Astrocyte (in vitro differentiated cells and primary cell): Measurements from ENCODE around the gene RNF150. TPM values are rescaled to one million over a fixed set of nuclear protein-coding genes. Genes with fewer than 3 reads are reported as not detected.

Experiments used
- DNase-seq: peaks from one replicate; pipeline ENCODE4 v3.0.0-alpha.2; 2010; ENCODE audit warnings: low read depth
- FAIRE-seq: peaks from 2 replicates; lab custom pipeline; 2011; peaks lifted over from hg19 to GRCh38; lab: Jason Lieb, UNC
- H2AFZ ChIP-seq: 2 replicates; pipeline ENCODE4 v1.6.0; 2012; ENCODE audit warnings: low read depth, low read length, inconsistent platforms
- H3K27ac ChIP-seq: 2 replicates; pipeline ENCODE4 v1.5.1; 2011; ENCODE audit warnings: low read depth, low read length, inconsistent platforms
- H3K27me3 ChIP-seq: 2 replicates; pipeline ENCODE4 v1.6.0; 2011; ENCODE audit warnings: low read length, inconsistent platforms; ENCODE audit not compliant: insufficient read depth
- H3K36me3 ChIP-seq: 2 replicates; pipeline ENCODE4 v1.5.1; 2011; ENCODE audit warnings: low read length, inconsistent platforms; ENCODE audit not compliant: insufficient read depth
- H3K4me1 ChIP-seq: 2 replicates; pipeline ENCODE4 v1.5.1; 2011; ENCODE audit warnings: low read length, inconsistent platforms; ENCODE audit not compliant: insufficient read depth
- H3K4me2 ChIP-seq: 2 replicates; pipeline ENCODE4 v1.6.0; 2012; ENCODE audit warnings: low read length, inconsistent platforms
- H3K4me3 ChIP-seq: 2 replicates; pipeline ENCODE4 v1.5.1; 2011; ENCODE audit warnings: low read depth, mild to moderate bottlenecking, low read length, inconsistent platforms; ENCODE audit not compliant: insufficient read depth
- H3K79me2 ChIP-seq: 2 replicates; pipeline ENCODE4 v1.6.0; 2012; ENCODE audit warnings: mild to moderate bottlenecking, low read length, inconsistent platforms; ENCODE audit not compliant: insufficient read depth
- H3K9ac ChIP-seq: 2 replicates; pipeline ENCODE4 v1.6.0; 2012; ENCODE audit warnings: mild to moderate bottlenecking, low read length, inconsistent platforms
- H3K9me3 ChIP-seq: 2 replicates; pipeline ENCODE4 v1.5.1; 2012; ENCODE audit warnings: low read depth, mild to moderate bottlenecking, low read length, inconsistent platforms; ENCODE audit not compliant: insufficient read depth
- H4K20me1 ChIP-seq: 2 replicates; pipeline ENCODE4 v1.6.0; 2012; ENCODE audit warnings: low read length, inconsistent platforms; ENCODE audit not compliant: insufficient read depth
- H3K27ac Mint-ChIP-seq: one replicate; pipeline ENCODE4 v1.8.0; 2021; ENCODE audit warnings: mild to moderate bottlenecking, mixed read lengths; ENCODE audit not compliant: unreplicated experiment
- H3K27me3 Mint-ChIP-seq: one replicate; pipeline ENCODE4 v1.8.0; 2021; ENCODE audit warnings: low read depth, mixed read lengths; ENCODE audit not compliant: unreplicated experiment
- H3K36me3 Mint-ChIP-seq: one replicate; pipeline ENCODE4 v1.8.0; 2021; ENCODE audit warnings: low read depth, mixed read lengths; ENCODE audit not compliant: unreplicated experiment
- H3K4me1 Mint-ChIP-seq: one replicate; pipeline ENCODE4 v1.8.0; 2021; ENCODE audit warnings: low read depth, mixed read lengths; ENCODE audit not compliant: unreplicated experiment
- H3K4me3 Mint-ChIP-seq: one replicate; pipeline ENCODE4 v1.8.0; 2021; ENCODE audit warnings: mild to moderate bottlenecking, moderate library complexity, mixed read lengths; ENCODE audit not compliant: unreplicated experiment
- H3K9me3 Mint-ChIP-seq: one replicate; pipeline ENCODE4 v1.8.0; 2021; ENCODE audit warnings: mild to moderate bottlenecking, mixed read lengths; ENCODE audit not compliant: unreplicated experiment
- CTCF ChIP-seq: IDR thresholded peaks from 2 replicates; pipeline ENCODE4 v1.5.1; 2011; ENCODE audit warnings: low read depth, mild to moderate bottlenecking, inconsistent platforms, low read length, moderate library complexity; ENCODE audit not compliant: insufficient read depth
- EZH2 ChIP-seq: IDR thresholded peaks from 2 replicates; pipeline ENCODE4 v1.6.1; 2012; ENCODE audit warnings: mild to moderate bottlenecking, low read length, inconsistent platforms; ENCODE audit not compliant: insufficient read depth
- total RNA-seq: library from RNA; stranded (reverse); gene quantifications from 2 replicates; pipeline ENCODE4 v1.2.1, GENCODE V29; 2021

The RNF150 gene
- total RNA-seq, 1 donor from 2014 or later = 5.2 TPM

GRCh38 chr4:141013899-141014298, 119.4 kb downstream of the RNF150 start:
- H4K20me1 ChIP-seq = no peaks in the 10 kb centered on the region
- DNase-seq (no peak), FAIRE-seq (no peak)
- H3K4me1 Mint-ChIP-seq = no peaks in the 10 kb centered on the region
- H3K27me3 ChIP-seq = no peaks in the 10 kb centered on the region
- no peaks in the 10 kb centered on the region for H3K9me3 Mint-ChIP-seq
- no peaks in the 10 kb centered on the region for H3K9me3 ChIP-seq
- H3K36me3 ChIP-seq = no peaks in the 10 kb centered on the region
- H3K27ac ChIP-seq = no peak overlapping the region
- TF ChIP-seq CTCF (no peak), EZH2 (no peak)
- no peak overlapping the region for H3K4me2 ChIP-seq
- H3K27ac Mint-ChIP-seq = no peak overlapping the region
- H3K9ac ChIP-seq = no peak overlapping the region
- H3K4me3 Mint-ChIP-seq = no peak overlapping the region
- H2AFZ ChIP-seq = no peak overlapping the region
- no peak overlapping the region for H3K4me3 ChIP-seq
- no peaks in the 10 kb centered on the region for H3K79me2 ChIP-seq
- H3K27me3 Mint-ChIP-seq = no peaks in the 10 kb centered on the region
- no peaks in the 10 kb centered on the region for H3K36me3 Mint-ChIP-seq
- H3K4me1 ChIP-seq = no peaks in the 10 kb centered on the region

- Histone ChIP-seq H3K27me3 (no peaks in the 10 kb centered on the region), H2AFZ (no peak overlapping the region), H3K9me3 (no peaks in the 10 kb centered on the region), H3K27ac (no peak overlapping the region), H3K4me2 (no peak overlapping the region), H3K4me1 (no peaks in the 10 kb centered on the region), H4K20me1 (no peaks in the 10 kb centered on the region), H3K4me3 (no peak overlapping the region), H3K79me2 (no peaks in the 10 kb centered on the region), H3K36me3 (no peaks in the 10 kb centered on the region), H3K9ac (no peak overlapping the region)
- Mint-ChIP-seq H3K9me3 (no peaks in the 10 kb centered on the region), H3K4me1 (no peaks in the 10 kb centered on the region), H3K27ac (no peak overlapping the region), H3K36me3 (no peaks in the 10 kb centered on the region), H3K4me3 (no peak overlapping the region), H3K27me3 (no peaks in the 10 kb centered on the region)
- FAIRE-seq (no peak), DNase-seq (no peak)
- TF ChIP-seq EZH2 (no peak), CTCF (no peak)
Observed at GRCh38 chr4:141011901-141012315, 121.4 kb downstream of the RNF150 start.

- no peaks in the 10 kb centered on the region for H3K27me3 Mint-ChIP-seq
- Histone ChIP-seq H3K9me3 (no peaks in the 10 kb centered on the region), H3K27me3 (no peaks in the 10 kb centered on the region), H2AFZ (no peak overlapping the region), H4K20me1 (no peaks in the 10 kb centered on the region), H3K27ac (no peak overlapping the region), H3K36me3 (no peaks in the 10 kb centered on the region), H3K4me1 (no peaks in the 10 kb centered on the region), H3K9ac (no peak overlapping the region), H3K4me2 (no peak overlapping the region), H3K4me3 (no peak overlapping the region), H3K79me2 (no peaks in the 10 kb centered on the region)
- TF ChIP-seq EZH2 (no peak), CTCF (no peak)
- no peak overlapping the region for H3K4me3 Mint-ChIP-seq
- H3K9me3 Mint-ChIP-seq = no peaks in the 10 kb centered on the region
- FAIRE-seq = no peak
- H3K4me1 Mint-ChIP-seq = no peaks in the 10 kb centered on the region
- no peak for DNase-seq
- H3K36me3 Mint-ChIP-seq = no peaks in the 10 kb centered on the region
- no peak overlapping the region for H3K27ac Mint-ChIP-seq
Observed at GRCh38 chr4:141009931-141010330, 123.3 kb downstream of the RNF150 start.
